Measurements from ENCODE around the gene TMEM260. TPM values are rescaled to one million over a fixed set of nuclear protein-coding genes. Genes with fewer than 3 reads are reported as not detected.

The TMEM260 gene
- total and polyA plus RNA-seq, 2 experiments from 2014 or later = 13.3 to 22.9 TPM

GRCh38 chr14:56608689-56609088 is 29.1 kb downstream of the TMEM260 start:
- peaks cover 2% of the 10 kb centered on the region; the same call in 2 of the 3 replicates for H3K4me1 Mint-ChIP-seq
- H3K4me3 ChIP-seq = no peak overlapping the region
- ATAC-seq (no peak), DNase-seq (ENCODE audit: low spot score) (no peak)
- H3K9me2 ChIP-seq (ENCODE audit: insufficient read depth) = no peaks in the 10 kb centered on the region; the same call in 1 of the 2 replicates
- peaks cover 22% of the 10 kb centered on the region for H3K36me3 Mint-ChIP-seq (ENCODE audit: low read depth)
- H3K4me2 ChIP-seq = no peak overlapping the region
- H3K4me1 ChIP-seq (ENCODE audit: insufficient read depth) = no peaks in the 10 kb centered on the region
- no peak overlapping the region for H3K27ac ChIP-seq (ENCODE audit: low read depth)
- H3K36me3 ChIP-seq (ENCODE audit: insufficient read depth) = peaks cover 13% of the 10 kb centered on the region; the same call in 1 of the 2 replicates
- H3K27me3 Mint-ChIP-seq (ENCODE audit: insufficient read depth, low read depth, poor library complexity) = no peaks in the 10 kb centered on the region
- 0 out of 3 replicates have a peak, but pooled peaks cover 2% of the 10 kb centered on the region for H3K9me3 Mint-ChIP-seq
- no peaks in the 10 kb centered on the region for H4K20me1 ChIP-seq (replicated peaks; ENCODE audit: insufficient read depth)
- H2AFZ ChIP-seq = no peak overlapping the region
- H3F3A ChIP-seq (replicated peaks; ENCODE audit: low read depth) = no peaks in the 10 kb centered on the region
- H3K79me2 ChIP-seq (replicated peaks; ENCODE audit: insufficient read depth) = no peaks in the 10 kb centered on the region
- peak overlapping the region; percentile 68 for H3K27ac Mint-ChIP-seq
- no peak overlapping the region for H3K4me3 Mint-ChIP-seq
- TF ChIP-seq EZH2 (IDR thresholded peaks at IDR 0.05; ENCODE audit: low read depth, unreplicated experiment) (no peak), JUNB (IDR thresholded peaks at IDR 0.05; ENCODE audit: unreplicated experiment) (no peak), EZH2phosphoT487 (IDR thresholded peaks at IDR 0.05; ENCODE audit: unreplicated experiment) (no peak), ZNF331 (CRISPR knock-in tag; IDR thresholded peaks at IDR 0.05; ENCODE audit: low read depth) (no peak), POLR2AphosphoS5 (IDR thresholded peaks at IDR 0.05; ENCODE audit: low read depth) (no peak), REST (IDR thresholded peaks at IDR 0.05; ENCODE audit: unreplicated experiment) (no peak), ETS1 (IDR thresholded peaks at IDR 0.05) (no peak), ZNF462 (CRISPR knock-in tag; IDR thresholded peaks at IDR 0.05) (no peak), CREB1 (CRISPR knock-in tag; IDR thresholded peaks at IDR 0.05; ENCODE audit: low read depth) (no peak), NANOG (IDR thresholded peaks at IDR 0.05; ENCODE audit: borderline replicate concordance) (no peak), STAT1 (IDR thresholded peaks at IDR 0.05; ENCODE audit: unreplicated experiment) (no peak), ZNF114 (CRISPR knock-in tag; IDR thresholded peaks at IDR 0.05) (no peak), CTCF (conservative IDR thresholded peaks at IDR 0.05; ENCODE audit: low read depth in 2 of 2) (no peak)
- H3K27me3 ChIP-seq (ENCODE audit: insufficient read depth) = no peaks in the 10 kb centered on the region
